Progenitor cell of endocrine pancreas (in vitro differentiated cells): Measurements from ENCODE around the gene PDHA1. TPM values are rescaled to one million over a fixed set of nuclear protein-coding genes. Genes with fewer than 3 reads are reported as not detected.

Source experiments
- DNase-seq: peaks from one replicate; pipeline ENCODE4 v3.0.0; 2021; ENCODE audit warnings: low spot score; ENCODE audit not compliant: unreplicated experiment
- H3K27ac Mint-ChIP-seq: 2 replicates; pipeline ENCODE4 v1.8.0; 2021; ENCODE audit warnings: mild to moderate bottlenecking, moderate library complexity, mixed read lengths
- H3K27me3 Mint-ChIP-seq: 2 replicates; pipeline ENCODE4 v1.8.0; 2021; ENCODE audit warnings: mixed read lengths
- H3K36me3 Mint-ChIP-seq: 2 replicates; pipeline ENCODE4 v1.8.0; 2022; ENCODE audit warnings: mixed read lengths; ENCODE audit not compliant: insufficient read depth
- H3K4me1 Mint-ChIP-seq: 2 replicates; pipeline ENCODE4 v1.8.0; 2021; ENCODE audit warnings: low read depth, mixed read lengths
- H3K4me3 Mint-ChIP-seq: 2 replicates; pipeline ENCODE4 v1.8.0; 2021; ENCODE audit warnings: low read depth, mild to moderate bottlenecking, moderate library complexity, mixed read lengths
- H3K9me3 Mint-ChIP-seq: 2 replicates; pipeline ENCODE4 v1.8.0; 2021; ENCODE audit warnings: low read depth, mixed read lengths
- CTCF ChIP-seq: fragments of 200-600 bp; sonication (generic); IDR thresholded peaks from one replicate; pipeline ENCODE4 v1.5.0; 2021; ENCODE audit warnings: antibody characterized with exemption, mild to moderate bottlenecking; ENCODE audit not compliant: unreplicated experiment
- total RNA-seq: library from RNA; stranded (reverse); gene quantifications from 2 replicates; pipeline ENCODE4 v1.2.1, GENCODE V29; 2021

PDHA1 gene
- total RNA-seq, 1 donor from 2014 or later: 203 TPM

- no peak overlapping the region for H3K27ac Mint-ChIP-seq
- no peaks in the 10 kb centered on the region for H3K27me3 Mint-ChIP-seq
- H3K4me3 Mint-ChIP-seq: no peak overlapping the region
- no peaks in the 10 kb centered on the region for H3K4me1 Mint-ChIP-seq
- peaks cover 10% of the 10 kb centered on the region for H3K36me3 Mint-ChIP-seq
- H3K9me3 Mint-ChIP-seq: no peaks in the 10 kb centered on the region
- no peak for DNase-seq
- no peak for TF ChIP-seq CTCF
Measured at GRCh38 chrX:19361701-19362100, 18.0 kb downstream of the PDHA1 start.

DNA sequence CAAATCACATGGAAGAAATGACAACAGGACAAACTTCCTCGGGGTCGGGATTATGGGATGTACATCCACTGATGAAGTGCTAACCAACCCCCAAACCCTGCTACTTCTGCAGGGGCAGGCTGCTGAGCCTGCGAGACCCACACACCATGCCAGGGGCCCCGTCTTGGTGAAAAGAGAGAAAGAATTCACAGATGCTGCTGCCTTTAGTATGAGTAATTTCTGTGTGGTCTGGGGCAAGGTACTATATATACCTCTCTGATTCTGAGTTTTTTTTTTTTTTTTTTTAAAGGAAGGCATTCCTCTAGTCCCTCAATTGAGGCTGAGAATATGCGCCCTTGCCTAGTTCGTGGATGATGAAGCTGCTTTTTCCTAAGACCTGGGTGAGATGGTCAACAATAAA is 24.8 kb downstream of the PDHA1 start:
- peaks cover 11% of the 10 kb centered on the region for H3K27me3 Mint-ChIP-seq
- no peak overlapping the region for H3K27ac Mint-ChIP-seq
- DNase-seq: no peak
- no peak for TF ChIP-seq CTCF
- peaks cover 2% of the 10 kb centered on the region for H3K4me1 Mint-ChIP-seq
- H3K36me3 Mint-ChIP-seq: peaks cover 9% of the 10 kb centered on the region
- H3K9me3 Mint-ChIP-seq: peaks cover 6% of the 10 kb centered on the region
- no peak overlapping the region for H3K4me3 Mint-ChIP-seq

DNA sequence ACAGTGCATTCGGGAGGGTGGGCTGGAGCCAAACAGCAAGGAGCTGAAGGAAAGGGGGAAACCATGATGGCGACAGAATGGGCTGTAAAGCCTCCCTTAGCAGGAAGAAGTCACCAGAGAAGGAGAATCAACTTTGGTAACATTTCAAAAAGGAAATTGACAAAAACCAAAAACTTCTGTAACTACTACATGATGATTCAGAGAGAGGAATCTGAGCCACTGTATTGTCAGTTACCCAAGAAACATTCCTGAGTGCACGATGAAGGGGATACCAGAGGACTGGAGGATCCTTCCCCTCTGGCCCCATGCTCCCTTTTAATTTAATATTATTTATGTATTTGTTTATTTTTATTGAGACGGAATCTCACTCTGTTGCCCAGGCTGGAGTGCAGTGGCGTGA is 26.3 kb downstream of the PDHA1 start:
- Mint-ChIP-seq H3K27me3 (peaks cover 19% of the 10 kb centered on the region), H3K4me3 (no peak overlapping the region), H3K9me3 (peaks cover 6% of the 10 kb centered on the region), H3K36me3 (peaks cover 9% of the 10 kb centered on the region), H3K4me1 (peaks cover 2% of the 10 kb centered on the region), H3K27ac (no peak overlapping the region)
- DNase-seq: no peak
- TF ChIP-seq CTCF: no peak

DNA sequence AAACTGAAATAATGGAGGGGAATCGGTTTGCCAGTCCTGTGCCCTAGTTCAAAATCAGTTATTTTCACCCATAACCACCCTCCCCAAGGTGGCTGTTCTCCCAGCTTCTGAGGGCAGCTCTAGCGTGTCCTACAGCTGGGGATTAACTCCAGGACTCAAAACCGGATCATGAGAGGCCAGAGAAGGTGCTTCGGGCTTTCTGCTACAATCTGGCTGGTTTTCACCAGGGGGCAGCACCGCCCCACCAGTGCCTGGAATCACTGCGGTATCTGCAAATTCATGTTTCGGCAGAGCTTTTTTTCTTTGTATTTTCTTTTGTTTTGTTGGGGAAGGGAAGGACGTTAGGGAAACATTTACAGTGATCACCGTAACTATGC is 28.4 kb downstream of the PDHA1 start:
- Mint-ChIP-seq H3K4me3 (peak overlapping the region; percentile 67), H3K27me3 (peaks cover 19% of the 10 kb centered on the region), H3K36me3 (peaks cover 3% of the 10 kb centered on the region), H3K9me3 (peaks cover 3% of the 10 kb centered on the region), H3K27ac (peak overlapping the region; percentile 5), H3K4me1 (peaks cover 2% of the 10 kb centered on the region)
- peak; percentile 76 for TF ChIP-seq CTCF
- DNase-seq: peak; percentile 45

GRCh38 chrX:19372547-19373331 is 29.0 kb downstream of the PDHA1 start:
- peaks cover 2% of the 10 kb centered on the region for H3K4me1 Mint-ChIP-seq
- H3K36me3 Mint-ChIP-seq: peaks cover 1% of the 10 kb centered on the region
- H3K9me3 Mint-ChIP-seq: no peaks in the 10 kb centered on the region
- no peak for TF ChIP-seq CTCF
- peaks cover 19% of the 10 kb centered on the region for H3K27me3 Mint-ChIP-seq
- no peak for DNase-seq
- H3K4me3 Mint-ChIP-seq: peak overlapping the region; percentile 67
- H3K27ac Mint-ChIP-seq: peak overlapping the region; percentile 5
